ENCODE results near the gene PAPPA.

- TF ChIP-seq RBBP5 (IDR thresholded peaks at IDR 0.05; ENCODE audit: borderline replicate concordance, low read depth, low read length) (no peak), CREB1 (IDR thresholded peaks at IDR 0.05) (no peak), GABPA (IDR thresholded peaks at IDR 0.05; ENCODE audit: borderline replicate concordance, insufficient read depth, low read length) (no peak), ZNF274 (IDR thresholded peaks at IDR 0.05; ENCODE audit: borderline replicate concordance, extremely low read depth, low read length) (no peak), POLR2A (IDR thresholded peaks at IDR 0.05; ENCODE audit: control extremely low read depth in 1 of 2, low read depth in 2 of 2, low read length in 2 of 2) (no peak), ATF2 (IDR thresholded peaks at IDR 0.05; ENCODE audit: low read length) (no peak), HDAC6 (IDR thresholded peaks at IDR 0.05; ENCODE audit: low read depth, low read length) (no peak), SUZ12 (IDR thresholded peaks at IDR 0.05; ENCODE audit: low read length) (no peak), SP4 (IDR thresholded peaks at IDR 0.05; ENCODE audit: low read length) (no peak)
- TF ChIP-seq, protein P1, sequence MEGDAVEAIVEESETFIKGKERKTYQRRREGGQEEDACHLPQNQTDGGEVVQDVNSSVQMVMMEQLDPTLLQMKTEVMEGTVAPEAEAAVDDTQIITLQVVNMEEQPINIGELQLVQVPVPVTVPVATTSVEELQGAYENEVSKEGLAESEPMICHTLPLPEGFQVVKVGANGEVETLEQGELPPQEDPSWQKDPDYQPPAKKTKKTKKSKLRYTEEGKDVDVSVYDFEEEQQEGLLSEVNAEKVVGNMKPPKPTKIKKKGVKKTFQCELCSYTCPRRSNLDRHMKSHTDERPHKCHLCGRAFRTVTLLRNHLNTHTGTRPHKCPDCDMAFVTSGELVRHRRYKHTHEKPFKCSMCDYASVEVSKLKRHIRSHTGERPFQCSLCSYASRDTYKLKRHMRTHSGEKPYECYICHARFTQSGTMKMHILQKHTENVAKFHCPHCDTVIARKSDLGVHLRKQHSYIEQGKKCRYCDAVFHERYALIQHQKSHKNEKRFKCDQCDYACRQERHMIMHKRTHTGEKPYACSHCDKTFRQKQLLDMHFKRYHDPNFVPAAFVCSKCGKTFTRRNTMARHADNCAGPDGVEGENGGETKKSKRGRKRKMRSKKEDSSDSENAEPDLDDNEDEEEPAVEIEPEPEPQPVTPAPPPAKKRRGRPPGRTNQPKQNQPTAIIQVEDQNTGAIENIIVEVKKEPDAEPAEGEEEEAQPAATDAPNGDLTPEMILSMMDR (IDR thresholded peaks at IDR 0.05; ENCODE audit: control extremely low read depth in 1 of 3, insufficient read depth in 1 of 3, low read depth in 1 of 3, low read length in 3 of 3): no peak
- TF ChIP-seq, protein P2, sequence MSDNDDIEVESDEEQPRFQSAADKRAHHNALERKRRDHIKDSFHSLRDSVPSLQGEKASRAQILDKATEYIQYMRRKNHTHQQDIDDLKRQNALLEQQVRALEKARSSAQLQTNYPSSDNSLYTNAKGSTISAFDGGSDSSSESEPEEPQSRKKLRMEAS (IDR thresholded peaks at IDR 0.05): no peak
Measured at GRCh38 chr9:116207371-116208111, 54.0 kb downstream of the PAPPA start.

Data from H1 (cell line).